GM21515 (cell line): ENCODE results near the gene MYLK4.

Experiments used
- ATAC-seq: cut with Tn5 transposase; IDR thresholded peaks from one replicate; pipeline ENCODE4 v1.9.1; 2021; ENCODE audit not compliant: unreplicated experiment

The MYLK4 gene

DNA sequence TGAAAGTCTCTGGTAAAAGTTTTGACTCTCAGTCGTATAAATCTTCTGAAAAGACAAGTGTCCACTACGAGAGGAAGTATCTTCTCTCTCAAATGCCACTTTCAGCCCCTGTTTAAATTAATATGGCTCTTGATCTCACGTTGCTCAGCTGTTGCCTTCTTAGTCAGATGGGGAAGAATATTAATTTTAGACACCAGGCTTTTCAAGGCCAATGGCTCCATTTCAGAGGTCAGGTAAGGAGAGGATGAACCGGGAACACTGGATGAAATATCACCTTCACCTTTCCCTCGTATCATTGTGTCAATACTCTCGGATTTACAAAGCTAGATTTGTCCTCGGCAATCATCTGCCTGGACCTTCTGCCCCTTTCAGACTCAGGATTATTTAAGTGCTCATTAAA is at the start of gene MYLK4:
MYLK4 (minus strand) TSS at position 91 of the 400 bp plus-strand sequence. CDS start 1,628 bp downstream, outside the sequence.
- no peak for ATAC-seq

GRCh38 chr6:2799936-2800527 is 49.3 kb upstream of the MYLK4 start:
- ATAC-seq: no peak

- no peak for ATAC-seq
These were observed 47.9 kb upstream of the MYLK4 start for GRCh38 chr6:2798586-2799134.

- ATAC-seq: no peak
These were observed 46.9 kb upstream of the MYLK4 start for GRCh38 chr6:2797564-2798031.

DNA sequence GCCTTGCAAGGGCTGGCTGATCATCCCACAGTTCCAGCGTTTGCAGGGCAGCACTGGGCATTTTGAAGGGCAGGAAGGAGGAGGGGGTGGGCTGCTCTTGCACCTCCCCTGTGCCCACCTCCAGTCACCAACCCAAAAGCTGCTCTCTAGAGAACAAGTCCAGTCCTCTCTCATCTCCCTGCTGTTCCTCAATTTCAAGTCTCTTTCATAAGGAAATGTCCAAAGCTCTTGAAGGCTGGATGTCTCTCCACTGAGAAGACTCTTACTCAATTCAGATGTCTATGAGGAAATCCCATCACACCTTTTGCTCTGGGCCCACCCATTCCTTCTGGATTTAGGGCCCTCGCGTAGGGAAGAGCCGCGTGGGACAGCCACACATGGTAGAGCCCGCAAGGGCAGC is 46.1 kb upstream of the MYLK4 start:
- no peak for ATAC-seq

- no peak for ATAC-seq
These were observed 45.2 kb upstream of the MYLK4 start for GRCh38 chr6:2795956-2796355.

DNA sequence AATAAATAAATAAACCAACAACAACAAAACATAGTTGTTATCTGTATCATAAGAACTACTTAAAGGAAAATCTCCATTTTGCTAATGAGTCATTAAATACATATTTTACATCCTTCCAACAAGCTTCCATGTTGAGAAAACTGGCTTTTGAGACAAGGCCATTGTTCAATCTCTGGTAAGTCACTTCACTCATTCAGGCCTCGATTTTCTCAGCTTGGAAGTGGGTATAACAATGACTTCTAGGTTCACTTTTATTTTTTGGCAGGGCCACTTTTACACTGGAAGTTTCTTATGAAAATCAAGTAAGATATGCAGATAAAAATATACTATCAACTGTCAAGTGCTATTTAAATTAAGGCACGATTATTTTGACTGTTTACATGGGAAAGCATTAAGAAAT is 44.4 kb upstream of the MYLK4 start:
- no peak for ATAC-seq

- no peak for ATAC-seq
These were observed 43.5 kb upstream of the MYLK4 start for GRCh38 chr6:2794171-2794730.

DNA sequence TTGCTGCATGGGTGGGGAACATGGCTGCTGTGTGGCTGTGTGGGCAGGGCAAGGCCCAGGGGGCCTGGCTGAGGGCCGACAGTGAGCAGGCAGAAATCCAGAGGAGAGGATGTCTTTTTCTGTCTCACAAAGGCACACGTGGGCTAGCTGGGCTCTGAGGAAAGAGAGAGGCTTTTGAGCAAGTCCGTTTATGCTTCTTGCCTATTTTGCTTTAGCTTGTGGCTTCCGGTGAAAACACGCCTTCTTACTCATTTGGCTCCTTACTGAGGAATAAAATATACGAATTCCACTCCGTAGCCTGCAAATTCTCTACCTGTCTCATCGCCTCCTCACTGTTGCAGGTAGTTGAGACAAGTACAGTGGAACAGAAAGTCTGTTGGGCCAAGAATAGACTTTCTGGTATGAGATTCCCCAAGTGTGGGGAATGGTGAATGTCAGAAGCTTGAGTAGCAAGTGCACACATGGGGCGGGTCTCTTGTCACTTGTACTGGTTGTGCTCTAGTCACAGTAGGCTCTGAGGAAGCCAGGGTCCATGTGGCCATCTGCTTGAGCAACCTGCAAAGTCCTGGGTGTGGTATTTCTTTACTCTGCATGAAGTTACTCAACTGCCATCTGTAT is 42.9 kb upstream of the MYLK4 start:
- ATAC-seq: no peak

DNA sequence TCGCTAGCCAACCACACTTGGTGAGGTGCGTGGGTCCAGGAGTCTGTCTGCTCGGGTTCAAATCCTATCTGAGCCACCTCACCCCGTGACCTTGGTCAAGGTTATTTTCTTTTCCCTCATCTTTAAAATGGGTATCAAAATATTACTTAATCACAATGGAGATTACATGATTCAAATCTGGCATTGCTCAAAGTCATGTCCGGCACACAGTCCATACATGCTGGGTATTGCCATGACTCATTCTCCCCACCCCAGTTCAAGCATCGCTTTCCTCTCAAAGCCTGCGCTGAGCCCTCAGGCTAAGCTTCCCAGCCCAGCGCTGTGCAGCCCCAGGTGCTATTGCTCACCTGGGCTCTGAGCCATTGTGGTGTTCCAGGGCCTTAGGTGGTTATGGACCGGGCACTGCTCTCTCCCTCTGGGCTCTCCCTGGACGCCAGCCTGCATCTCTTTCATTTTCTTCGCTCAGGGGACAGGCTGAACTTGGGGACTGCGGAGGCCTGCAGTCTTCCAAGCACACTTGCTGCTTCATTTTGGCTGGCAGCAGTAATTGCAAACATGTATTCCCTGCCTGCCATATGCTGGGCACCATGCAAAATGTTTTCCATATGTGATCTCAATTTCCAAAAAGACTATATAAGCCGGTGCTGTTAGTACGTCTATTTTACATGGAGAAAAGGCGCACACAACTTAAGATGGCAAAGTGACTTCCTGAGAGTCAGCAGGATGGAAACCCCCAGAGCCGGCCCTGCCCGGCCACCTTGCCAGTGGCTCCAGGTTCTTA is 41.8 kb upstream of the MYLK4 start:
- ATAC-seq: no peak

DNA sequence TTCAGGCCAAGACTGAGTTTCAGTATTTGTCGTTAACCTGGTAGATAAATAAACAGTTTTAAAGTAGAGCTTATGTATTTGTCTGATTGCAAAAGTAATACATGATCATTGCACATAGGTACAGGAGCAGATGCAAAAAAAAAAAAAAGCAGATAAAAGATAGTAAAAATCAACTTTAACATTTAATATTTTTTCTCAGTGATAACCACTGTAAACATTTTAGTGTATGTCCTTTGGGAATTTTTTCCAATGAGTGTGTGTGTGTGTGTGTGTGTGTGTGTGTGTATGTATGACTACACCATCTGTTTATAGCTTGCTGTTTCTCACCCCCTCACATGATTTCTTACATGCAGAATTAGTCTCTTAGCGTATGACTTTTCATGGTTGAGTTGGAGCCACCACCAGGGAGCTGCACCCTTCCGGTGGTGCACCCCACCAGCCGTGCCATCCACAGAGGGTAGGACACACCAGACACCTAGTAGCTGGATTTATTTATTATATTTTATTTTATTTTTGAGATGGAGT is 40.8 kb upstream of the MYLK4 start:
- no peak for ATAC-seq

DNA sequence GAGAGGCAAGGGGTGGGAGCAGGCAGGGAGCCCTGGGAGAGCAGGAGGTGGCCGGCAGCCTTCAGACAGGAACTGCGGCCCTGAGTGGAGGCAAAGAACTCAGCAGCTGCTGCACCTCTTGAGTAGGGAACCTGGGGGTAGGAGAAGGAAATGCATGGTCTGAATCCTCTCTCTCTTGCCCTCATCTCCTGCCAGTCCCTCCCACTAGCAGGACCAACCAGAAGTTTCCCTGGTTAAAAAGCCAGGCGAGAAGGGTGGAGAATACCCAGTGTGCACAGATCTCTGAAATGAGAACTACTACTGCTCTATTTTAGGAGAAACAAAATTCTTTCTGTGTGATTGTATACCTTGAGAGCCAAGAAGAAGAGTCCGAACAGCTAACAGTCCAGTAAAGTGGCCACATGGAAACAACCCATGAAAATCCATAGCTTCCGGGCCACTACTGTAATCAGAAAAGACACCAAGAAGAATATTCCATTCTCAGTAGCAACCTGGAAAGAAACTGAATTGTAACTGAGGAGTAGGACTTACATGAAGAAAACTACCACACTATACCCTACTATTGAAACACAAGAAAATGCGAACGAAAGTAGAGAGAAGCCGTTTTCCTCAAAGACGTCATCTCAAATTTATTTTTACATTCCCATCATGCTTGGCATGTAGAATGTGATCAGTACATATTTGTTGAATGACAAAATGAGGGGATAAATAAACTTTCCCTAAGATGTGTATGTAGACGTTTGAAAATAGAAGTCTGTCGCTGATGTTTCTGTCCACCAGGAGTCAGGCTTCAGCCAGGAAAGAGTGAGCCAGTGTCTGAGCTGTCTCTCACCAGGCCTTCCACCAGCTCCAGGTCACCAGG is 40.1 kb upstream of the MYLK4 start:
- ATAC-seq: no peak

GRCh38 chr6:2786269-2786668 is 35.5 kb upstream of the MYLK4 start:
- ATAC-seq: no peak

DNA sequence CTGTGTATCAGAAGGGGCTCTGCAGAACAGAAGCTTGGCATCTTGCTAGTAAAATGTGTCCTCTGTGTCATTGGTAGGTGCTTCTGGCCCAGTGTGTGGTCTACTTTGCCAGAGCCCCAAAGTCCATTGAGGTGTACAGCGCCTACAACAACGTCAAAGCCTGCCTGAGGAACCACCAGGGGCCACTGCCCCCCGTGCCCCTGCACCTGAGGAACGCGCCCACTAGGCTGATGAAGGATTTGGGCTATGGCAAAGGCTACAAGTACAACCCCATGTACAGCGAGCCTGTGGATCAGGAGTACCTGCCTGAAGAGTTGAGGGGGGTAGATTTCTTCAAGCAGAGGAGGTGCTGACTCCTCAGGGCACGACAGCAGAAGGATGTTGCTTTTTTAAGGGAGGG is 34.2 kb upstream of the MYLK4 start:
- no peak for ATAC-seq

DNA sequence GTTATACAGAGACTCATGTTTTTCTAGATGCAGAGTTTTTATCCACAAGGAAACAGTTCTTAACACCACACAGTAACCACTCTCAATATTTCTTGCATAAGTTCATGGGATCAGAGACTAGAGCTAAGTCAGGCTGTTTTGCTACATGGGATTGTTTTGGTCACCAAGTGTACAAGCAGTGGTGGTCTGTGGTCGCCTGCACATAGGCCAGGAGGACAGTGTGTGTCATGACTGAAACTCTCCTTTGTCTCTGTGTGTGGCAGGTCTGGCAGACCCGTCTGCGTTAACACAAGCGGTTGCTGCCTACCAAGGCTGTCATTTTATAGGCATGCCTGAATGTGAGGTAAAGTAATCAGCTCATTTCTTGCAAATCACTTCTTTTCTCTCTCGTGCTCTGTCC is 33.3 kb upstream of the MYLK4 start:
- ATAC-seq: no peak

- ATAC-seq: no peak
These were observed 32.7 kb upstream of the MYLK4 start for GRCh38 chr6:2783188-2783963.

DNA sequence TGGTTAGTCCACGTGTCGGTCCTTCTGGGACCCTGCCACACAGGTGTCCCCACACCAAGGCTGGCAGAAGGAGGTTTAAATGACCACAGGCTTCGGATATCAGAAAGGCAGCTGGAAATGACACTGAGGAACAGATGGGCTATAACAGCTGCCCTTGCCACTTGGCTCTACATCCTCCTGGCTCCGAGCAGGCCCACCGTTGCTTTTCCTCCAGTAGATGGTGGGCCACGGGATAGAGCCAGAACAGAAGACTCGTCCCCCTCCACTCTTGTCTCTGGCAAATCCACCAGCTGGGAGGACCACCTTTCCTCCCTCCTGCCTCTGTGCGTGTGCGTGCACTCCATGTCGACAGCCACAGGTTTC is 32.1 kb upstream of the MYLK4 start:
- ATAC-seq: no peak

DNA sequence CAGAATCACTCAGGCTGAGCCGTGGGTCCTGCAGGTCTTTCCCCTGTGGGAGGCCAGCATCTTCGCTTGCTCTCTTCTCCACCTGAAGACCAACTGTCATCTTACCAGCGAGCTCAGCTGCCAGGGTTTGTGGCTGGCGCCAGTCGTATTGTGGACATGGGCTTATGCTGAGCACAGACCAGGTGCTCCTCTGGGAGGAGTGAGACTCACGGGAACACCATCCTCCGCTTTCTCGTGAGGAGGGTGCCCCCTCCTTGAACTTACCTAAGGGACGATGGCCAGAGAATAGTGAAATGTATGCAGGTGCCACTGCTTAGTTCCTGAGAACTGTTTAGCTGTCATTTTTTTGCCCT is 31.6 kb upstream of the MYLK4 start:
- no peak for ATAC-seq

DNA sequence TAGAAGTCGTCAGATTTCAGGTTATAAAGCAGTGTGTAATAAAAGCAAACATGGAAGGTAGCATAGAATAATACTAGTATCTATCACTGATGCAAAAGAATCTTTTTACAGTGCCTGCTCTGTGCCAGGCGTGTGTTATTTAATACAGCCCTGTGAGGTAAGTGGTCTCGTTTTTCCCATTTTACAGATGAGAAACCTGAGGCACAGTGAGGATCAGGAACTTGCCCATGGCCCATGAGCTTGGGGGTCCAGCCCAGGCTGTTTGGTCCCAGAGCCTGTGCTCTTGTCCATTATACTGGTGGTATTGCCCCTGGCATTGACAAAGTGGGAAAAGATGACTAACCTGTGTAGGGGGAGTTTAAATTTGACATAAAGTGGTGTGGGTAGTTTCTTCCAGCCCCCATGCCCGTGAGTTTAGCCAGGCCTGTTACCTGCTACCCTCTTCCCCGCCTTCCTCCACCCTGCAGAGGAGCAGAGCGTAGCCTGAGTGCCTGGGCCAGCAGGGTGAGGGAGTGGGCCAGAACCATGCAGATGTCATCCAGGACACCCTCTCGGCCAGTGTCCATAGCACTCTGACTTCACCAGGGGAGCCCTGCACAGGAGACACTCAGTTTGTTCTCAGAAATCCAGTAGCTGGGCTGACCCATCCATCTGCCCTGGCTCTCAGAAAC is 31.1 kb upstream of the MYLK4 start:
- no peak for ATAC-seq
